Activated B cell treated with CpG ODN at 0.5 μM for 24 hours (primary cell): ENCODE measurements around the gene GKAP1. TPM values are rescaled to one million over a fixed set of nuclear protein-coding genes. Genes with fewer than 3 reads are reported as not detected.

Experiments
- ATAC-seq: fragments of 200-7000 bp; cut with Tn5 transposase; one replicate; pipeline ENCODE4 v1.10.0; 2021; ENCODE audit warnings: low read depth, mild to moderate bottlenecking, moderate library complexity
- CTCF ChIA-PET: fragments of 350-600 bp; sonication (Branson Sonifier 250); formaldehyde crosslinking; loops from one replicate; lab custom pipeline; 2021; ENCODE audit warnings: antibody characterized with exemption; lab: Charles Lee
- POLR2A ChIA-PET: fragments of 350-600 bp; sonication (Branson Sonifier 250); formaldehyde crosslinking; loops from one replicate; lab custom pipeline; 2021; ENCODE audit warnings: antibody characterized with exemption; lab: Charles Lee
- DNase-seq: peaks from one replicate; pipeline ENCODE4 v3.0.0; 2022
- H3K27ac Mint-ChIP-seq: one replicate; pipeline ENCODE4 v1.8.0; 2020; ENCODE audit warnings: mixed read lengths
- H3K27me3 Mint-ChIP-seq: one replicate; pipeline ENCODE4 v1.8.0; 2021; ENCODE audit warnings: mixed read lengths
- H3K36me3 Mint-ChIP-seq: one replicate; pipeline ENCODE4 v1.8.0; 2021; ENCODE audit warnings: low read depth, mixed read lengths
- H3K4me1 Mint-ChIP-seq: one replicate; pipeline ENCODE4 v1.8.0; 2021; ENCODE audit warnings: mixed read lengths
- H3K4me3 Mint-ChIP-seq: one replicate; pipeline ENCODE4 v1.8.0; 2020; ENCODE audit warnings: mild to moderate bottlenecking, mixed read lengths
- H3K9me3 Mint-ChIP-seq: one replicate; pipeline ENCODE4 v1.8.0; 2020; ENCODE audit warnings: mixed read lengths
- CTCF ChIP-seq: fragments of 200-600 bp; IDR thresholded peaks from one replicate; pipeline ENCODE4 v1.8.0; 2022; ENCODE audit warnings: antibody characterized with exemption, mild to moderate bottlenecking
- intact Hi-C: fragments of 100-400 bp; cut with micrococcal nuclease; formaldehyde crosslinking; loops from one replicate; pipeline ENCODE4 v1.15.1; 2024
- total RNA-seq: library from RNA; stranded (reverse); gene quantifications from 2 replicates; pipeline ENCODE4 v1.2.3, GENCODE V29; 2022

GKAP1 gene
- total RNA-seq, 1 donor from 2014 or later, result 4.3 TPM

GRCh38 chr9:83772860-83773259 lies 44.7 kb downstream of the GKAP1 start:
- DNase-seq (no peak), ATAC-seq (no peak)
- intact Hi-C loops, result no loop called here
- Mint-ChIP-seq H3K9me3 (peaks cover under 1% of the 10 kb centered on the region), H3K27me3 (no peaks in the 10 kb centered on the region), H3K4me1 (no peaks in the 10 kb centered on the region), H3K4me3 (no peak overlapping the region), H3K36me3 (peaks cover 10% of the 10 kb centered on the region), H3K27ac (no peak overlapping the region)
- CTCF ChIA-PET, result no interaction called here
- POLR2A ChIA-PET, result no interaction called here
- TF ChIP-seq CTCF, result no peak

- no peak for ATAC-seq
- no peak for DNase-seq
- H3K9me3 Mint-ChIP-seq, result peaks cover 11% of the 10 kb centered on the region
- H3K4me3 Mint-ChIP-seq, result no peak overlapping the region
- no peak overlapping the region for H3K27ac Mint-ChIP-seq
- POLR2A ChIA-PET, result no interaction called here
- H3K4me1 Mint-ChIP-seq, result no peaks in the 10 kb centered on the region
- intact Hi-C loops, result no loop called here
- TF ChIP-seq CTCF, result no peak
- peaks cover 23% of the 10 kb centered on the region for H3K36me3 Mint-ChIP-seq
- H3K27me3 Mint-ChIP-seq, result no peaks in the 10 kb centered on the region
- CTCF ChIA-PET, result no interaction called here
These were observed 52.2 kb downstream of the GKAP1 start for GRCh38 chr9:83765376-83765775.

- TF ChIP-seq CTCF, result no peak
- Mint-ChIP-seq H3K4me1 (peaks cover 5% of the 10 kb centered on the region), H3K27ac (no peak overlapping the region), H3K27me3 (no peaks in the 10 kb centered on the region), H3K4me3 (no peak overlapping the region), H3K9me3 (peaks cover under 1% of the 10 kb centered on the region), H3K36me3 (peaks cover 19% of the 10 kb centered on the region)
- intact Hi-C loops, result no loop called here
- CTCF ChIA-PET, result no interaction called here
- POLR2A ChIA-PET, result no interaction called here
- ATAC-seq (no peak), DNase-seq (no peak)
These were observed 63.1 kb downstream of the GKAP1 start for GRCh38 chr9:83754383-83754977.

GRCh38 chr9:83749706-83750105 lies 67.9 kb downstream of the GKAP1 start:
- Mint-ChIP-seq H3K27me3 (no peaks in the 10 kb centered on the region), H3K4me1 (peaks cover 5% of the 10 kb centered on the region), H3K9me3 (no peaks in the 10 kb centered on the region), H3K4me3 (no peak overlapping the region), H3K27ac (no peak overlapping the region), H3K36me3 (peaks cover 19% of the 10 kb centered on the region)
- ATAC-seq, result no peak
- no peak for TF ChIP-seq CTCF
- ChIA-PET POLR2A (no interaction called here), CTCF (no interaction called here)
- no peak for DNase-seq
- intact Hi-C loops, result no loop called here

- no peaks in the 10 kb centered on the region for H3K9me3 Mint-ChIP-seq
- CTCF ChIA-PET, result no interaction called here
- POLR2A ChIA-PET, result no interaction called here
- no peak overlapping the region for H3K27ac Mint-ChIP-seq
- no peaks in the 10 kb centered on the region for H3K27me3 Mint-ChIP-seq
- ATAC-seq (no peak), DNase-seq (no peak)
- TF ChIP-seq CTCF, result no peak
- H3K4me1 Mint-ChIP-seq, result no peaks in the 10 kb centered on the region
- H3K36me3 Mint-ChIP-seq, result peaks cover 22% of the 10 kb centered on the region
- H3K4me3 Mint-ChIP-seq, result no peak overlapping the region
- intact Hi-C loops, result no loop called here
These were observed 73.4 kb downstream of the GKAP1 start for GRCh38 chr9:83744206-83744605.
